ENCODE measurements around the gene TSHZ2.
"Not testable (repeated sequence)": the region's sequence is repeated elsewhere in the genome, so short reads cannot be mapped to it uniquely, and the experiment has no call there.

The TSHZ2 gene

GRCh38 chr20:53296451-53297153, 324.4 kb downstream of the TSHZ2 start:
- DNase-seq, result no peak

- no peak for DNase-seq
Measured at GRCh38 chr20:53297154-53297529, 325.0 kb downstream of the TSHZ2 start.

GRCh38 chr20:53298260-53298659, 326.1 kb downstream of the TSHZ2 start:
- DNase-seq, result no peak

GRCh38 chr20:53298911-53299310, 326.8 kb downstream of the TSHZ2 start:
- DNase-seq, result no peak

- DNase-seq, result no peak
Measured at GRCh38 chr20:53299831-53300230, 327.7 kb downstream of the TSHZ2 start.

GRCh38 chr20:53301869-53302268, 329.7 kb downstream of the TSHZ2 start:
- no peak for DNase-seq

- no peak for DNase-seq
Measured at GRCh38 chr20:53302695-53303412, 330.7 kb downstream of the TSHZ2 start.

- DNase-seq, result no peak
Measured at GRCh38 chr20:53303413-53303760, 331.2 kb downstream of the TSHZ2 start.

GRCh38 chr20:53304146-53304545, 332.0 kb downstream of the TSHZ2 start:
- DNase-seq, result no peak

- DNase-seq, result no peak
Measured at GRCh38 chr20:53306192-53306805, 334.1 kb downstream of the TSHZ2 start.

- no peak for DNase-seq
Measured at GRCh38 chr20:53307964-53308597, 335.9 kb downstream of the TSHZ2 start.

- DNase-seq, result no peak
Measured at GRCh38 chr20:53309515-53309914, 337.4 kb downstream of the TSHZ2 start.

GRCh38 chr20:53312957-53313356, 340.8 kb downstream of the TSHZ2 start:
- DNase-seq, result no peak

GRCh38 chr20:53316206-53316937, 344.2 kb downstream of the TSHZ2 start:
- no peak for DNase-seq

GRCh38 chr20:53319200-53319599, 347.0 kb downstream of the TSHZ2 start:
- no peak for DNase-seq

- no peak for DNase-seq
Measured at GRCh38 chr20:53319716-53320115, 347.6 kb downstream of the TSHZ2 start.

GRCh38 chr20:53320701-53321100, 348.5 kb downstream of the TSHZ2 start:
- no peak for DNase-seq

- DNase-seq, result no peak
Measured at GRCh38 chr20:53321596-53321995, 349.4 kb downstream of the TSHZ2 start.

GRCh38 chr20:53322651-53323050, 350.5 kb downstream of the TSHZ2 start:
- DNase-seq, result no peak

- DNase-seq, result not testable (repeated sequence)
Measured at GRCh38 chr20:53323460-53323859, 351.3 kb downstream of the TSHZ2 start.

- no peak for DNase-seq
Measured at GRCh38 chr20:53324816-53325215, 352.7 kb downstream of the TSHZ2 start.

- no peak for DNase-seq
Measured at GRCh38 chr20:53328961-53329360, 356.8 kb downstream of the TSHZ2 start.

GRCh38 chr20:53329781-53330180, 357.6 kb downstream of the TSHZ2 start:
- DNase-seq, result no peak

Data from right hindlimb (tissue), 1 donor.